A673 (cell line): Measurements from ENCODE around the gene SPPL3.

ENCODE experiments used
- CTCF ChIP-seq: fragments of 300-800, 200-600 bp; sonication (generic); conservative IDR thresholded peaks from 2 replicates; pipeline ENCODE4 v1.5.1; 2017; ENCODE audit warnings: low read depth, mild to moderate bottlenecking, antibody characterized with exemption, low read length, moderate library complexity, mixed read lengths
- EZH2 ChIP-seq: fragments of 200-600 bp; sonication (generic); IDR thresholded peaks from 2 replicates; pipeline ENCODE4 v1.6.1; 2017; ENCODE audit warnings: borderline replicate concordance, low read depth, mild to moderate bottlenecking, mixed read lengths, antibody characterized with exemption, low read length; ENCODE audit not compliant: poor library complexity, severe bottlenecking

- TF ChIP-seq CTCF (no peak), EZH2 (no peak)
These were observed 68.9 kb downstream of the SPPL3 start for GRCh38 chr12:120835304-120835612.
